Smooth muscle cell (in vitro differentiated cells): ENCODE results near the gene AMN1. TPM values are rescaled to one million over a fixed set of nuclear protein-coding genes. Genes with fewer than 3 reads are reported as not detected.

ENCODE experiments used
- DNase-seq: peaks from one replicate; lab custom pipeline; 2025; ENCODE audit not compliant: unreplicated experiment; lab: John Stamatoyannopoulos, UW
- H2AFZ ChIP-seq: fragments of 200-600 bp; sonication (generic); 2 replicates; pipeline ENCODE4 v1.6.0; 2016; ENCODE audit warnings: antibody characterized with exemption, low read depth, mild to moderate bottlenecking
- H3F3A ChIP-seq: fragments of 200-600 bp; sonication (generic); 2 replicates; pipeline ENCODE4 v1.6.0; 2017; ENCODE audit warnings: antibody characterized with exemption, low read depth
- H3K27ac ChIP-seq: fragments of 200-600 bp; sonication (generic); 2 replicates; pipeline ENCODE4 v1.5.1; 2016; ENCODE audit warnings: low read depth, mild to moderate bottlenecking
- H3K27me3 ChIP-seq: fragments of 200-600 bp; sonication (generic); 2 replicates; pipeline ENCODE4 v1.6.1; 2016; ENCODE audit warnings: low read depth, mild to moderate bottlenecking
- H3K36me3 ChIP-seq: fragments of 200-600 bp; sonication (generic); 2 replicates; pipeline ENCODE4 v1.5.1; 2016; ENCODE audit warnings: low read depth
- H3K4me1 ChIP-seq: fragments of 200-600 bp; sonication (generic); 2 replicates; pipeline ENCODE4 v1.5.1; 2016; ENCODE audit warnings: low read depth
- H3K4me2 ChIP-seq: fragments of 200-600 bp; sonication (generic); 2 replicates; pipeline ENCODE4 v1.6.0; 2016; ENCODE audit warnings: mild to moderate bottlenecking
- H3K4me3 ChIP-seq: fragments of 200-600 bp; sonication (generic); 2 replicates; pipeline ENCODE4 v1.5.1; 2016; ENCODE audit warnings: mild to moderate bottlenecking
- H3K79me2 ChIP-seq: fragments of 200-600 bp; sonication (generic); 2 replicates; pipeline ENCODE4 v1.6.0; 2016; ENCODE audit warnings: low read depth, mild to moderate bottlenecking
- H3K9ac ChIP-seq: fragments of 200-600 bp; sonication (generic); 2 replicates; pipeline ENCODE4 v1.6.0; 2016; ENCODE audit warnings: low read depth
- H3K9me3 ChIP-seq: fragments of 200-600 bp; sonication (generic); replicated peaks from 2 replicates; pipeline ENCODE4 v1.5.1; 2016; ENCODE audit warnings: low read depth
- H4K20me1 ChIP-seq: fragments of 200-600 bp; sonication (generic); 2 replicates; pipeline ENCODE4 v1.6.0; 2016; ENCODE audit warnings: low read depth
- CTCF ChIP-seq: fragments of 200-600 bp; sonication (generic); IDR thresholded peaks from 2 replicates; pipeline ENCODE4 v1.5.1; 2017; ENCODE audit warnings: borderline replicate concordance, mild to moderate bottlenecking, antibody characterized with exemption; ENCODE audit not compliant: insufficient read depth, poor library complexity, severe bottlenecking
- WGBS: methylation state at CpG from one replicate; pipeline ENCODE4 v1.1.7; 2016; ENCODE audit warnings: low lambda C conversion rate; 5-methylcytosine and 5-hydroxymethylcytosine counted together
- polyA plus RNA-seq: library from polyadenylated mRNA; unstranded; fragments of >200 nt; fragmentation: Nextera tagmentation; extraction: Ambion mirVana; gene quantifications from 2 replicates; pipeline ENCODE4 v1.2.1, GENCODE V29; 2016
- total RNA-seq: library from RNA; depleted of rRNA; stranded (reverse); fragments of >200 nt; gene quantifications from 2 replicates; pipeline ENCODE4 v1.2.3, GENCODE V29; 2014

Gene AMN1
- total and polyA plus RNA-seq, 2 experiments from 2014 or later: 7.3 to 12.0 TPM

- 90% methylated on average over 4 of the region's 4 CpGs for WGBS
- H3K36me3 ChIP-seq: no peaks in the 10 kb centered on the region
- H3K4me2 ChIP-seq: peak overlapping the region; percentile 82
- H3K9me3 ChIP-seq: no peaks in the 10 kb centered on the region
- H3K27ac ChIP-seq: peak overlapping the region; percentile 94
- H2AFZ ChIP-seq: peak overlapping the region; percentile 74
- H3F3A ChIP-seq: peaks cover 62% of the 10 kb centered on the region
- peak overlapping the region; percentile 75 for H3K4me3 ChIP-seq
- H3K27me3 ChIP-seq: no peaks in the 10 kb centered on the region
- peaks cover 8% of the 10 kb centered on the region for H3K4me1 ChIP-seq
- no peak for DNase-seq
- TF ChIP-seq CTCF: no peak
- H3K79me2 ChIP-seq: no peaks in the 10 kb centered on the region
- no peaks in the 10 kb centered on the region for H4K20me1 ChIP-seq
- H3K9ac ChIP-seq: peak overlapping the region; percentile 59
Measured at GRCh38 chr12:31729705-31730104, 884 bp upstream of the AMN1 start.

GRCh38 chr12:31728289-31728916 is 418 bp downstream of the AMN1 start:
- no peaks in the 10 kb centered on the region for H3K36me3 ChIP-seq
- no peaks in the 10 kb centered on the region for H3K79me2 ChIP-seq
- peaks cover 3% of the 10 kb centered on the region for H3K4me1 ChIP-seq
- no peak for TF ChIP-seq CTCF
- no peak for DNase-seq
- no peaks in the 10 kb centered on the region for H3K9me3 ChIP-seq
- H2AFZ ChIP-seq: peak overlapping the region; percentile 95
- WGBS: 6% methylated on average over 22 of the region's 22 CpGs
- peak overlapping the region; percentile 75 for H3K4me3 ChIP-seq
- peak overlapping the region; percentile 86 for H3K9ac ChIP-seq
- H3K4me2 ChIP-seq: peak overlapping the region; percentile 91
- H4K20me1 ChIP-seq: no peaks in the 10 kb centered on the region
- no peaks in the 10 kb centered on the region for H3K27me3 ChIP-seq
- H3K27ac ChIP-seq: peak overlapping the region; percentile 94
- H3F3A ChIP-seq: peaks cover 52% of the 10 kb centered on the region

GRCh38 chr12:31727192-31727591 is 1.6 kb downstream of the AMN1 start:
- Histone ChIP-seq H3K4me2 (no peak overlapping the region), H3K27ac (peak overlapping the region; percentile 38), H3F3A (peaks cover 41% of the 10 kb centered on the region), H2AFZ (no peak overlapping the region), H3K27me3 (no peaks in the 10 kb centered on the region), H3K36me3 (no peaks in the 10 kb centered on the region), H4K20me1 (no peaks in the 10 kb centered on the region), H3K4me1 (no peaks in the 10 kb centered on the region), H3K4me3 (no peak overlapping the region), H3K79me2 (no peaks in the 10 kb centered on the region), H3K9me3 (no peaks in the 10 kb centered on the region), H3K9ac (no peak overlapping the region)
- 95% methylated on average over 2 of the region's 2 CpGs for WGBS
- TF ChIP-seq CTCF: no peak
- no peak for DNase-seq

- no peak for DNase-seq
- no peak overlapping the region for H3K4me2 ChIP-seq
- no peaks in the 10 kb centered on the region for H4K20me1 ChIP-seq
- no peaks in the 10 kb centered on the region for H3K27me3 ChIP-seq
- H3K4me1 ChIP-seq: no peaks in the 10 kb centered on the region
- H3K27ac ChIP-seq: peak overlapping the region; percentile 38
- no peak overlapping the region for H3K9ac ChIP-seq
- H2AFZ ChIP-seq: no peak overlapping the region
- H3F3A ChIP-seq: peaks cover 35% of the 10 kb centered on the region
- H3K36me3 ChIP-seq: no peaks in the 10 kb centered on the region
- H3K9me3 ChIP-seq: no peaks in the 10 kb centered on the region
- H3K4me3 ChIP-seq: no peak overlapping the region
- no peaks in the 10 kb centered on the region for H3K79me2 ChIP-seq
- TF ChIP-seq CTCF: no peak
Measured at GRCh38 chr12:31726575-31726974, 2.2 kb downstream of the AMN1 start.
